Measurements from ENCODE around the gene PTPRM.

DNA sequence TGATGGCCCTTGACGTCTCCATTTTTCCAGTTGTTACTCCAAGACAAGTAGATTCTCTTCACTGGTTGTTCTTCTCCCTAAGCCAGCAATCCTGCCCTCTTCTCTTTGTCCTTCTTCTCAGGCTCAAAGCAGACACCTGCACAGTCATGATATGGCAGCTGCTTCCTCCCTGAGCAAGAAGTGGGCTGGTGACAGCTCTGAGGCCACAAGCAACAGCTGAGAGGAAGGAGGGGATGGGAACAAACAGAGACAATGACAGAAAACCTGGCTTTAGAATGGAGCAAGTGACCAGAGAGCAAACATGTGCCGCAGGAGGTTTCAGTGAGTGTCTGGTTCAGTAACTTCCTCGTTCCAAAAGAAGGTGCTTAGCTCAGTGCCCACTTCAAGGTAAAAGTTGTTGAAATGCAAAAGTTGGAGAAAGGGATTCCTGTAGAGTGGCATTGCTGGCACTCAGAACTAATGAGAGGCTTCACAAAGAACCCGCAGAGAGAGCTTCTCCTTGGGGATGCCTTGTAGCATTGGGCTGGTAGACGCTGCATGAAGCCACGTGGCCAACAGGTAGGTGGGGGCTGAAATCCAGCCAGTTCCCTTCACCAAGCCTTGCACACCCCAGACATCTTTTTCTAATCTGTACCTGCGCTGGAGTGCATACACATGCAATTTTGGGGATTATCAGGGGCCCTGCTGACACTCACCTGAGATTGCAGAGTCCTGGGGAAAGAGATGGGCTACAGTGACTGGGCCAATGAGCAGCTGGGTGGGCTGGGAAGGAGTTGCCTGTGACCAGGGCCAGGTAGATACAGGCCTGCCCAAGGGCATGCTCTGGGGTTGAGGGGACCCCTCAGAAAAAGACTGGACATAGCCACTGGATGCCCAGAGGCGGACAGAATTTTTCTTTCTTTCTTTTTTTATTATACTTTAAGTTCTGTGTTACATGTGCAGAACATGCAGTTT is 888.8 kb downstream of the PTPRM start:
- TF ChIP-seq, protein P1, sequence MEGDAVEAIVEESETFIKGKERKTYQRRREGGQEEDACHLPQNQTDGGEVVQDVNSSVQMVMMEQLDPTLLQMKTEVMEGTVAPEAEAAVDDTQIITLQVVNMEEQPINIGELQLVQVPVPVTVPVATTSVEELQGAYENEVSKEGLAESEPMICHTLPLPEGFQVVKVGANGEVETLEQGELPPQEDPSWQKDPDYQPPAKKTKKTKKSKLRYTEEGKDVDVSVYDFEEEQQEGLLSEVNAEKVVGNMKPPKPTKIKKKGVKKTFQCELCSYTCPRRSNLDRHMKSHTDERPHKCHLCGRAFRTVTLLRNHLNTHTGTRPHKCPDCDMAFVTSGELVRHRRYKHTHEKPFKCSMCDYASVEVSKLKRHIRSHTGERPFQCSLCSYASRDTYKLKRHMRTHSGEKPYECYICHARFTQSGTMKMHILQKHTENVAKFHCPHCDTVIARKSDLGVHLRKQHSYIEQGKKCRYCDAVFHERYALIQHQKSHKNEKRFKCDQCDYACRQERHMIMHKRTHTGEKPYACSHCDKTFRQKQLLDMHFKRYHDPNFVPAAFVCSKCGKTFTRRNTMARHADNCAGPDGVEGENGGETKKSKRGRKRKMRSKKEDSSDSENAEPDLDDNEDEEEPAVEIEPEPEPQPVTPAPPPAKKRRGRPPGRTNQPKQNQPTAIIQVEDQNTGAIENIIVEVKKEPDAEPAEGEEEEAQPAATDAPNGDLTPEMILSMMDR (IDR thresholded peaks at IDR 0.05): no peak
- TF ChIP-seq EP300 (IDR thresholded peaks at IDR 0.05; ENCODE audit: low read depth) (no peak), POLR2A (IDR thresholded peaks at IDR 0.05) (no peak), POLR2AphosphoS5 (IDR thresholded peaks at IDR 0.05) (no peak)
